GDM1 (cell line): ENCODE results near the gene NEK7.

Experiments
- DNase-seq: peaks from one replicate; lab custom pipeline; 2025; lab: John Stamatoyannopoulos, UW

The NEK7 gene

GRCh38 chr1:198352975-198353695, 196.3 kb downstream of the NEK7 start:
- no peak for DNase-seq

GRCh38 chr1:198357937-198358336, 201.1 kb downstream of the NEK7 start:
- DNase-seq: no peak

- DNase-seq: no peak
These were observed 202.3 kb downstream of the NEK7 start for GRCh38 chr1:198359024-198359653.

- DNase-seq: no peak
These were observed 203.5 kb downstream of the NEK7 start for GRCh38 chr1:198360208-198360729.

GRCh38 chr1:198361237-198361767, 204.5 kb downstream of the NEK7 start:
- no peak for DNase-seq

GRCh38 chr1:198363625-198364151, 206.9 kb downstream of the NEK7 start:
- no peak for DNase-seq

- no peak for DNase-seq
These were observed 207.7 kb downstream of the NEK7 start for GRCh38 chr1:198364471-198364870.

GRCh38 chr1:198367296-198367695, 210.5 kb downstream of the NEK7 start:
- no peak for DNase-seq

- no peak for DNase-seq
These were observed 214.2 kb downstream of the NEK7 start for GRCh38 chr1:198370996-198371395.
